IPS-15b (cell line): ENCODE measurements around the gene DSTN.

Source experiments
- H3K27me3 ChIP-seq: one replicate; pipeline ENCODE4 v1.6.1; 2013; ENCODE audit warnings: low read length; ENCODE audit not compliant: control insufficient read depth, insufficient read depth
- H3K36me3 ChIP-seq: one replicate; pipeline ENCODE4 v1.6.1; 2013; ENCODE audit warnings: low read length; ENCODE audit not compliant: control insufficient read depth, insufficient read depth
- H3K4me1 ChIP-seq: one replicate; pipeline ENCODE4 v1.6.1; 2013; ENCODE audit warnings: mild to moderate bottlenecking, low read length; ENCODE audit not compliant: control insufficient read depth, insufficient read depth
- H3K4me3 ChIP-seq: one replicate; pipeline ENCODE4 v1.5.1; 2013; ENCODE audit warnings: low read depth, low read length
- H3K9ac ChIP-seq: one replicate; pipeline ENCODE4 v1.6.1; 2013; ENCODE audit warnings: low read depth, mild to moderate bottlenecking, low read length
- H3K9me3 ChIP-seq: one replicate; pipeline ENCODE4 v1.6.1; 2013; ENCODE audit warnings: mild to moderate bottlenecking, low read length; ENCODE audit not compliant: control insufficient read depth, insufficient read depth

The DSTN gene

GRCh38 chr20:17630806-17631195 is 60.9 kb downstream of the DSTN start:
- H3K36me3 ChIP-seq, result peaks cover 84% of the 10 kb centered on the region
- H3K9ac ChIP-seq, result no peak overlapping the region
- no peak overlapping the region for H3K4me3 ChIP-seq
- H3K27me3 ChIP-seq, result no peaks in the 10 kb centered on the region
- H3K9me3 ChIP-seq, result no peaks in the 10 kb centered on the region
- no peaks in the 10 kb centered on the region for H3K4me1 ChIP-seq

GRCh38 chr20:17631576-17632319 is 61.9 kb downstream of the DSTN start:
- Histone ChIP-seq H3K27me3 (no peaks in the 10 kb centered on the region), H3K36me3 (peaks cover 82% of the 10 kb centered on the region), H3K9ac (no peak overlapping the region), H3K4me1 (no peaks in the 10 kb centered on the region), H3K4me3 (no peak overlapping the region), H3K9me3 (no peaks in the 10 kb centered on the region)

- Histone ChIP-seq H3K9ac (no peak overlapping the region), H3K4me3 (no peak overlapping the region), H3K9me3 (no peaks in the 10 kb centered on the region), H3K4me1 (no peaks in the 10 kb centered on the region), H3K27me3 (no peaks in the 10 kb centered on the region), H3K36me3 (peaks cover 79% of the 10 kb centered on the region)
Observed at GRCh38 chr20:17633221-17633849, 63.5 kb downstream of the DSTN start.

GRCh38 chr20:17633850-17634500 is 64.1 kb downstream of the DSTN start:
- Histone ChIP-seq H3K36me3 (peaks cover 76% of the 10 kb centered on the region), H3K27me3 (no peaks in the 10 kb centered on the region), H3K9ac (no peak overlapping the region), H3K9me3 (no peaks in the 10 kb centered on the region), H3K4me3 (no peak overlapping the region), H3K4me1 (no peaks in the 10 kb centered on the region)

- no peaks in the 10 kb centered on the region for H3K4me1 ChIP-seq
- no peaks in the 10 kb centered on the region for H3K27me3 ChIP-seq
- H3K36me3 ChIP-seq, result peaks cover 76% of the 10 kb centered on the region
- no peak overlapping the region for H3K9ac ChIP-seq
- H3K9me3 ChIP-seq, result no peaks in the 10 kb centered on the region
- no peak overlapping the region for H3K4me3 ChIP-seq
Observed at GRCh38 chr20:17634661-17635331, 64.9 kb downstream of the DSTN start.

GRCh38 chr20:17635332-17636244 is 65.7 kb downstream of the DSTN start:
- Histone ChIP-seq H3K4me3 (no peak overlapping the region), H3K9ac (no peak overlapping the region), H3K36me3 (peaks cover 76% of the 10 kb centered on the region)

GRCh38 chr20:17636523-17637412 is 66.9 kb downstream of the DSTN start:
- no peaks in the 10 kb centered on the region for H3K9me3 ChIP-seq
- H3K9ac ChIP-seq, result no peak overlapping the region
- H3K36me3 ChIP-seq, result peaks cover 77% of the 10 kb centered on the region
- H3K27me3 ChIP-seq, result no peaks in the 10 kb centered on the region
- no peaks in the 10 kb centered on the region for H3K4me1 ChIP-seq
- H3K4me3 ChIP-seq, result no peak overlapping the region

More at GRCh38 chr20:17635332-17636244, 65.7 kb downstream of the DSTN start:
- H3K4me1 ChIP-seq, result no peaks in the 10 kb centered on the region
- no peaks in the 10 kb centered on the region for H3K9me3 ChIP-seq
- H3K27me3 ChIP-seq, result no peaks in the 10 kb centered on the region

- peaks cover 78% of the 10 kb centered on the region for H3K36me3 ChIP-seq
- H3K4me3 ChIP-seq, result no peak overlapping the region
- no peaks in the 10 kb centered on the region for H3K4me1 ChIP-seq
- H3K9ac ChIP-seq, result no peak overlapping the region
- no peaks in the 10 kb centered on the region for H3K9me3 ChIP-seq
- H3K27me3 ChIP-seq, result no peaks in the 10 kb centered on the region
Observed at GRCh38 chr20:17637413-17637780, 67.5 kb downstream of the DSTN start.

- Histone ChIP-seq H3K9me3 (no peaks in the 10 kb centered on the region), H3K4me3 (no peak overlapping the region), H3K36me3 (peaks cover 82% of the 10 kb centered on the region), H3K27me3 (no peaks in the 10 kb centered on the region), H3K4me1 (no peaks in the 10 kb centered on the region), H3K9ac (no peak overlapping the region)
Observed at GRCh38 chr20:17637985-17638640, 68.2 kb downstream of the DSTN start.

GRCh38 chr20:17638835-17639407 is 69.0 kb downstream of the DSTN start:
- H3K9ac ChIP-seq, result no peak overlapping the region
- H3K4me1 ChIP-seq, result no peaks in the 10 kb centered on the region
- no peak overlapping the region for H3K4me3 ChIP-seq
- no peaks in the 10 kb centered on the region for H3K9me3 ChIP-seq
- H3K27me3 ChIP-seq, result no peaks in the 10 kb centered on the region
- H3K36me3 ChIP-seq, result peaks cover 75% of the 10 kb centered on the region
